T-cell (primary cell): Measurements from ENCODE around the gene CLEC4M. TPM values are rescaled to one million over a fixed set of nuclear protein-coding genes. Genes with fewer than 3 reads are reported as not detected.

Experiments
- ATAC-seq, 4 experiments: fragments of 200-7000 bp in 3 of 4; fragments of 150-1000 bp in 1 of 4; cut with Tn5 transposase; replicated peaks in 1 of 4; 1 replicate in 3 of 4; 2 replicates in 1 of 4; pipeline ENCODE4 v1.10.0; 2021; ENCODE audit warnings: moderate library complexity in 3 of 4, mild to moderate bottlenecking in 2 of 4, moderate number of reproducible peaks in 1 of 4
- CTCF ChIA-PET, 2 donors: fragments of 300-600 bp; sonication (Branson Sonifier 250); formaldehyde crosslinking; loops; one replicate each; lab custom pipeline; 2022; ENCODE audit warnings: antibody characterized with exemption in 2 of 2; lab: Charles Lee
- POLR2A ChIA-PET, 2 donors: fragments of 300-600 bp; sonication (Branson Sonifier 250); formaldehyde crosslinking; loops; one replicate each; lab custom pipeline; 2022; ENCODE audit warnings: antibody characterized with exemption in 2 of 2; lab: Charles Lee
- DNase-seq, 35 experiments: peaks; one replicate each; pipeline versions ENCODE4 v3.0.0 to v3.0.0-alpha.2; 2013 to 2023
- H3K27ac ChIP-seq: one replicate; pipeline ENCODE4 v1.5.1; 2013; ENCODE audit warnings: low read length
- H3K27me3 ChIP-seq, 2 experiments: replicated peaks in 1 of 2; 1 replicate in 1 of 2; 2 replicates in 1 of 2; pipeline versions ENCODE4 v1.6.1 to v1.7.0; 2013; ENCODE audit warnings: low read length in 1 of 2, mixed read lengths in 1 of 2; ENCODE audit not compliant: control insufficient read depth in 2 of 2, insufficient read depth in 2 of 2; ENCODE audit errors: extremely low read depth in 1 of 2
- H3K36me3 ChIP-seq, 2 donors: 1 replicate in 1 of 2; 2 replicates in 1 of 2; pipeline versions ENCODE4 v1.6.1 to v1.7.0; 2013; ENCODE audit warnings: low read length in 1 of 2; ENCODE audit not compliant: control insufficient read depth in 2 of 2, insufficient read depth in 1 of 2; ENCODE audit errors: extremely low read depth in 1 of 2
- H3K4me1 ChIP-seq, 2 experiments: 1 replicate in 1 of 2; 2 replicates in 1 of 2; pipeline versions ENCODE4 v1.6.1 to v1.7.0; 2013; ENCODE audit warnings: low read length in 2 of 2, mixed read lengths in 1 of 2; ENCODE audit not compliant: insufficient read depth in 2 of 2, control insufficient read depth in 1 of 2; ENCODE audit errors: extremely low read depth in 1 of 2
- H3K4me3 ChIP-seq, 2 donors: 1 replicate in 1 of 2; 2 replicates in 1 of 2; pipeline versions ENCODE4 v1.5.1 to v1.7.0; 2013; ENCODE audit warnings: mild to moderate bottlenecking in 2 of 2, low read length in 1 of 2, moderate library complexity in 1 of 2; ENCODE audit not compliant: control insufficient read depth in 1 of 2; ENCODE audit errors: extremely low read depth in 1 of 2
- H3K9me3 ChIP-seq: 2 replicates; pipeline ENCODE4 v1.7.0; 2013
- H3K27ac Mint-ChIP-seq, 2 donors: one replicate each; pipeline ENCODE4 v1.8.0; 2020 to 2021; ENCODE audit warnings: mild to moderate bottlenecking in 2 of 2, mixed read lengths in 2 of 2
- H3K27me3 Mint-ChIP-seq, 2 donors: one replicate each; pipeline ENCODE4 v1.8.0; 2021 to 2022; ENCODE audit warnings: mixed read lengths in 2 of 2
- H3K36me3 Mint-ChIP-seq: one replicate; pipeline ENCODE4 v1.8.0; 2021; ENCODE audit warnings: mixed read lengths
- H3K4me1 Mint-ChIP-seq, 3 donors: one replicate each; pipeline ENCODE4 v1.8.0; 2020 to 2022; ENCODE audit warnings: mixed read lengths in 3 of 3, mild to moderate bottlenecking in 1 of 3
- H3K4me3 Mint-ChIP-seq, 3 donors: one replicate each; pipeline ENCODE4 v1.8.0; 2020 to 2022; ENCODE audit warnings: mild to moderate bottlenecking in 3 of 3, mixed read lengths in 3 of 3, moderate library complexity in 3 of 3
- H3K9me3 Mint-ChIP-seq, 3 donors: one replicate each; pipeline ENCODE4 v1.8.0; 2020 to 2022; ENCODE audit warnings: mixed read lengths in 3 of 3
- WGBS: methylation state at CpG from one replicate; pipeline ENCODE4 v1.1.5; 2013; ENCODE audit warnings: missing lambda C conversion rate; ENCODE audit not compliant: insufficient coverage; 5-methylcytosine and 5-hydroxymethylcytosine counted together
- total RNA-seq, 35 experiments: library from RNA in 6 of 35; stranded (reverse) in 6 of 35; fragments of 120-200 nt in 1 of 35; gene quantifications; one replicate each; pipeline versions ENCODE4 v1.2.1 to v1.2.4 and lab custom pipeline; 2013 to 2026

CLEC4M gene
- total RNA-seq, 5 donors from 2014 or later (not counting 1 experiment from before 2014, with no cell fraction given): 0.20 to 0.30 TPM; not detected in 3

GRCh38 chr19:7773841-7774240, 10.8 kb downstream of the CLEC4M start:
- Mint-ChIP-seq H3K27ac (no peak overlapping the region), H3K9me3 (no peaks in the 10 kb centered on the region), H3K27me3 (no peaks in the 10 kb centered on the region), H3K4me3 (no peak overlapping the region), H3K36me3 (no peaks in the 10 kb centered on the region), H3K4me1 (peaks cover 14 to 16% (median 16%) of the 10 kb centered on the region in 3 donors)
- H3K9me3 ChIP-seq: no peaks in the 10 kb centered on the region
- no peaks in the 10 kb centered on the region for H3K36me3 ChIP-seq
- ATAC-seq (no peak), DNase-seq (no peak)
- H3K27me3 ChIP-seq: peaks cover 0 to 2% of the 10 kb centered on the region in 2 experiments
- H3K4me3 ChIP-seq: no peak overlapping the region
- POLR2A ChIA-PET: no interaction called here
- peaks cover 0 to 12% of the 10 kb centered on the region in 2 experiments for H3K4me1 ChIP-seq
- no peak overlapping the region for H3K27ac ChIP-seq
- CTCF ChIA-PET: interaction anchor here in 1 of 2 donors (0.5 kb wide), 1 partner anchor 564 kb away, joined by 7 read pairs; no protein-coding TSS in a partner anchor
- WGBS: 98% methylated on average over 6 of the region's 9 CpGs

- H3K27me3 Mint-ChIP-seq: peaks cover 0 to 2% of the 10 kb centered on the region in 2 donors
- WGBS: 94% methylated on average over 7 of the region's 9 CpGs
- no peaks in the 10 kb centered on the region for H3K36me3 Mint-ChIP-seq
- no peaks in the 10 kb centered on the region for H3K9me3 Mint-ChIP-seq
- H3K36me3 ChIP-seq: no peaks in the 10 kb centered on the region
- ATAC-seq (no peak), DNase-seq (no peak)
- no peak overlapping the region for H3K4me3 Mint-ChIP-seq
- no peak overlapping the region for H3K27ac Mint-ChIP-seq
- peaks cover 0 to 12% of the 10 kb centered on the region in 2 experiments for H3K4me1 ChIP-seq
- no peak overlapping the region for H3K27ac ChIP-seq
- peaks cover 0 to 8% of the 10 kb centered on the region in 2 experiments for H3K27me3 ChIP-seq
- ChIA-PET POLR2A (no interaction called here), CTCF (interaction anchor here in 1 of 2 donors (0.8 kb wide), 1 partner anchor 112 kb away, joined by 3 read pairs; no protein-coding TSS in a partner anchor)
- no peak overlapping the region for H3K4me3 ChIP-seq
- no peaks in the 10 kb centered on the region for H3K9me3 ChIP-seq
- peaks cover 14 to 16% (median 16%) of the 10 kb centered on the region in 3 donors for H3K4me1 Mint-ChIP-seq
Measured at GRCh38 chr19:7775761-7776160, 12.7 kb downstream of the CLEC4M start.

- peaks cover 0 to 8% of the 10 kb centered on the region in 2 experiments for H3K27me3 ChIP-seq
- no peaks in the 10 kb centered on the region for H3K36me3 Mint-ChIP-seq
- POLR2A ChIA-PET: interaction anchor here in 1 of 2 donors (0.6 kb wide), 1 partner anchor 1405 kb away, joined by 4 read pairs; no protein-coding TSS in a partner anchor
- no peak overlapping the region for H3K4me3 ChIP-seq
- peaks cover 0 to 4% of the 10 kb centered on the region in 2 experiments for H3K4me1 ChIP-seq
- no peak overlapping the region for H3K27ac Mint-ChIP-seq
- CTCF ChIA-PET: no interaction called here
- H3K4me1 Mint-ChIP-seq: peaks cover 2 to 4% (median 2%) of the 10 kb centered on the region in 3 donors
- no peak overlapping the region for H3K27ac ChIP-seq
- H3K9me3 Mint-ChIP-seq: no peaks in the 10 kb centered on the region
- no peaks in the 10 kb centered on the region for H3K9me3 ChIP-seq
- H3K36me3 ChIP-seq: no peaks in the 10 kb centered on the region
- peaks cover 0 to 8% of the 10 kb centered on the region in 2 donors for H3K27me3 Mint-ChIP-seq
- DNase-seq: no peak
- no peak overlapping the region for H3K4me3 Mint-ChIP-seq
- ATAC-seq: no peak
- 60% methylated on average over 3 of the region's 5 CpGs for WGBS
Measured at GRCh38 chr19:7778081-7778480, 15.0 kb downstream of the CLEC4M start.

- ATAC-seq (no peak), DNase-seq (no peak)
- Histone ChIP-seq H3K9me3 (no peaks in the 10 kb centered on the region), H3K27ac (no peak overlapping the region), H3K4me1 (no peaks in the 10 kb centered on the region), H3K36me3 (no peaks in the 10 kb centered on the region), H3K4me3 (no peak overlapping the region), H3K27me3 (peaks cover 2 to 19% of the 10 kb centered on the region in 2 experiments)
- CTCF ChIA-PET: no interaction called here
- WGBS: 81% methylated on average over 21 of the region's 26 CpGs
- no peaks in the 10 kb centered on the region for H3K4me1 Mint-ChIP-seq
- H3K9me3 Mint-ChIP-seq: peaks cover 0 to 3% (median 2%) of the 10 kb centered on the region in 3 donors
- H3K4me3 Mint-ChIP-seq: no peak overlapping the region
- no peaks in the 10 kb centered on the region for H3K36me3 Mint-ChIP-seq
- peaks cover 8 to 19% of the 10 kb centered on the region in 2 donors for H3K27me3 Mint-ChIP-seq
- POLR2A ChIA-PET: no interaction called here
- H3K27ac Mint-ChIP-seq: no peak overlapping the region
Measured at GRCh38 chr19:7779631-7780486, 16.8 kb downstream of the CLEC4M start.

GRCh38 chr19:7781157-7781556, 18.1 kb downstream of the CLEC4M start:
- Mint-ChIP-seq H3K9me3 (peaks cover 0 to 7% (median 4%) of the 10 kb centered on the region in 3 donors), H3K27me3 (peaks cover 11 to 27% of the 10 kb centered on the region in 2 donors), H3K4me1 (no peaks in the 10 kb centered on the region), H3K27ac (no peak overlapping the region), H3K4me3 (no peak overlapping the region), H3K36me3 (no peaks in the 10 kb centered on the region)
- no peaks in the 10 kb centered on the region for H3K9me3 ChIP-seq
- H3K4me1 ChIP-seq: no peaks in the 10 kb centered on the region
- DNase-seq (no peak), ATAC-seq (no peak)
- no peak overlapping the region for H3K4me3 ChIP-seq
- ChIA-PET CTCF (no interaction called here), POLR2A (interaction anchor here (0.6 to 0.8 kb wide), 2 partner anchors 107 to 598 kb away, joined by 5 read pairs; no protein-coding TSS in a partner anchor)
- 80% methylated on average over 12 of the region's 12 CpGs for WGBS
- no peaks in the 10 kb centered on the region for H3K36me3 ChIP-seq
- H3K27ac ChIP-seq: no peak overlapping the region
- H3K27me3 ChIP-seq: peaks cover 2 to 23% of the 10 kb centered on the region in 2 experiments

- Mint-ChIP-seq H3K27ac (no peak overlapping the region), H3K9me3 (peaks cover 0 to 7% (median 4%) of the 10 kb centered on the region in 3 donors), H3K4me1 (peaks cover 0 to 6% (median 5%) of the 10 kb centered on the region in 3 donors), H3K36me3 (no peaks in the 10 kb centered on the region), H3K27me3 (peaks cover 16 to 39% of the 10 kb centered on the region in 2 donors), H3K4me3 (no peak overlapping the region)
- Histone ChIP-seq H3K9me3 (no peaks in the 10 kb centered on the region), H3K27ac (no peak overlapping the region), H3K4me1 (peaks cover 0 to 11% of the 10 kb centered on the region in 2 experiments), H3K4me3 (no peak overlapping the region), H3K27me3 (peaks cover 2 to 43% of the 10 kb centered on the region in 2 experiments), H3K36me3 (no peaks in the 10 kb centered on the region)
- no peak for ATAC-seq
- 68% methylated on average over 4 of the region's 8 CpGs for WGBS
- ChIA-PET POLR2A (no interaction called here), CTCF (no interaction called here)
- DNase-seq: no peak
Measured at GRCh38 chr19:7783991-7784423, 21.0 kb downstream of the CLEC4M start.
